Fibroblast of skin of left quadriceps (primary cell): ENCODE measurements around the gene KIF2C.
"Not testable (repeated sequence)": the region's sequence is repeated elsewhere in the genome, so short reads cannot be mapped to it uniquely, and the experiment has no call there.

Source experiments
- DNase-seq, 2 experiments: peaks; one replicate each; pipeline ENCODE4 v3.0.0-alpha.2; 2013; ENCODE audit warnings: low read depth in 2 of 2

The KIF2C gene

DNA sequence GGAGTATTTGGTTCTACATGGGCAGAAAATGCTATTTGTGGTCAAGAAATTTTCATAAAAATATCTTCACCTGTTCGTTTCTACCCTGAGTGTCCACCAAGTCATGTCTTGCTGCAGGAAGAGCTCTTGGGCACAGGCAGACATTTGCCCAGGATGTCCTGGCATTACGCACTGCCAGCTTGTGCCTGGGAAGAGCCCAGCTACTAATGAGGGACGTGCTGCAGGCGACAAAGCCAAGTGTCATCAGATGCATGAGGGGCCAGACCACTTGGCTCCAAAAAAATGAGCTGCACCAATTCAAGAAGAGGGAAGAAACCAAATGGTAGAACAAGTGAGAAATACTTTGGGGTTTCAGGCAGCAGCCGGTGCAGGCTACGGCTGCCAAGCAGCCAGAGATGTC, 21.5 kb upstream of the KIF2C start:
- DNase-seq: no peak

DNA sequence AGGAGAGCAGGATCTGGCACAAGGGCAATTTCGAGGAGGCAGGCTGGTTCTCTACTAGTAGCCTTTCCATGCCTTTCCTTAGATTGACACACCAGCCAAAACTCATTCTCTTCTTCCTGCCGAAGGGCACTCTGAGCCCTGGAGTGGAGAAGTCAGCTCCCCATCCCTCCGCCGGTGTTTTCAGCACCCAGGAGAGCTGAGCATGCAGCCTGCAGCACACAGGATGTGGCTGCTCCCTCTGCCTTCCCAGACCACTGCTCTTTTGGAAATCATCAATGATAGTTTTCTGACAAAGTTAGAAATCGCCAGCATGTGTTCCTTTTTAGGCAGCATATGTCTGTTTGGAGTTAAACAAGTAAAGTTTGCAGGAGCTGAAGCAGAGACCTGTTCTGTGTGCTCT, 20.3 kb upstream of the KIF2C start:
- no peak for DNase-seq

DNA sequence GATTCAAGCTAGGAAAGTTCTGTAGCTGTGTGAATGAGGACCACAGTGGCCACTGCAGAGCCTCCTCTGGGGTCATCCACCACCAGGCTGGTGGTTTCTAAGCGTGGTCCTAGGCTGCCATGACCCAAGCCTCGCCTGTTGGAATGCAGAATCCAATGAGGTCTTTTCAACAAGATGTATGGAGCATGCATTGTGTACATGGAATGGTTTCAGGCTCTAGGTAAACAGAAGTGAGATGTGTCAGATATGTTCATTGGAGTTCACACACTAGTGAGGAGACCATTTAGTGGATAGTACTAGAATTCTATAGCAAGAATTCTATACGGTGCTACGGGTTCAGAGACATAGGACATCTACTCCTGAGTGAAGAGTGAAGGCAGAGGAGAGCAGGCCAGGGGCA, 19.4 kb upstream of the KIF2C start:
- DNase-seq: no peak

DNA sequence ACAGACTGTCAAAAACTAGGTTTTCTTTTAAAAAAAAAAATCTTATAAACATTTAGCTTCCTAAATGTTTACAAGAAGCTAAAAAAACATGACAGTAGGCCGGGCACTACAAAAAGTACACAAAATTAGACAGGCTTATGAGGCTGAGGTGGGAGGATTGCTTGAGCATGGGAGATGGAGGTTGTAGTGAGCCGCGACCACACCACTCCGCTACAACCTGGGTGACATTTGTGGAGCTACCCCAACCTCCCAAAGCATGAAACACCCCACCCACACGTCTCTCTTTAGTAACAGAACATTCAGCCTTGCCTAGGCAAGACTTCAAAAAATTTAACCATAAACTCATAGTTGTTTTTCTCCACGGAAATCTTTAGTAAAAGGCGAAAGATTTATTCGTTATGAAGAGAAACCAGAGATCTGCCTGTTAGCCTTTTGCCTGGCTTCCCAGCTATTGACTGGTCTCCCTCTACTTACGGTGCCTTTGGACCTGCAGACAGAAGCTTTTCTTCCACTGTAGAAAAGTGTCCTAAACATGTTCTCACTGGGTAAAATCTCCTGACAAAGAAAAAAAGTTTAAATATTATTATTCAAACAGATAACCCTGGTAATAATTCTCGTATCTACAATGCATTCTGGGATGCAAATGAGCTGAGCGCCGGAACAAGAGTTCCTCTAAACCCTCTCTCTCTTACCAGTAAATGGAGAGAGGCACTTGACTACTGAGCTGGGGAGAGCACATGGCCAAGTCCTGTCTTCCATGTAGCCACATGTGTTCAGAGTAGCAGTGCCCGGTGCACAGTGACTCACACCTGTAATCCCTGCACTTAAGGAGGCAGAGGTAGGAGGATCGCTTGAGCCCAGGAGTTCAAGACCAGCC, 17.9 kb upstream of the KIF2C start:
- DNase-seq: peak; percentile 81

DNA sequence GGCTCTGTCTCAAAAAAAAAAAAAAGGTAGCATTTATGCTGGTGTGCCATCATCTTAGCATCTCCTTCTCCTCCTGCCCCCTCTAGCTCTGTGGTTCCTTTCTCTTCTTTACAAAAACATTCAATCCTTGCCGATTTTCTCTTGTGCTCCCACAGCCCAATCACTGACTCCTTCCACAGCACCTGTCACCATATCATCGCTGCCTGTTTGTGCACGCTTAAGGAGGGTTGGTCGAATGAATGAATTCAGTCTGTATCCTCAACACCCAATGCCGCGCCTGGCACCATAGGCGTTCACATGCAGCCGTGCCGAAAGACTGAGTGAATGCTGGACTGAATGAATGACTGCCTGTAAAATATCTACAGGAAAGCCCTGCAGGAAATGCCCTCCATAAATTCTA, 16.6 kb upstream of the KIF2C start:
- DNase-seq: no peak

DNA sequence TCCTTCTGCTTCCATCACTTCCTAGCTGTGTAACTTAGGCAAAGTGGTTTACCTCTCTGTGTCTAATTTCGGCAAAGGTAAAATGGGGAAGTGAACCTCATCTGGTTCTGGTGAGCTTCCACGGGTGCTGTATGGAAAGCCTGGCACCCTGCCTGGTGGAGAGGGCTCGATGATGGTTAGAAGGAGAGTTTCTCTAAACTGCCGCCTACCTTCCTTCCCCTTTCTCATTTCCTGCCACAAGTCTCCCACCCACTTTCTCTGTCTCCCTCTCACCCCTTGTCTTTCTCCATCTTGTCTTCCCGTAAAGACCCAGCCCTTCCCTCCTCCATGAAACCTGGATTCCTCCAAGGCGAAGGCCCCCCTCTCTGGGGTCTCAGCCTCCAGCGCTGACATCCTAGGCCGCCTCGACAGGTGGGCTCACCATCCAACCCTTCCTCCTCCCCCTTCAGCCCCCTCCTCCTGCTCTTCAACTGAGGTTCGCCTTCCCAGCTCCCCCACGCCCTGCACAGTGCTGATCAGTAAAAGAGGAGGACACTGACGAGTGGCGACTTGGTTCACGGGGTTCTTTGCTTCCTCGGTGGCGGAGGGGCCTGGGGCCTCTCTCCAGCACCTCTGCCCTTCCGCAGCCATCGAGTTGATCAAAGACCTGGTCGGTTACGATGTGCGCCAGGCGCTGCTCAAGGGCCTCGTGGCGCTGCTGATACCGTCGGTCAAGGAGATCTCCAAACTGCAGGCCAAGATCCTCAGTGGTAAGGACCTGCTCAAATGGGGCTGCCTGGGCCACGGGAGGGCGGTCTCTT, 15.9 kb upstream of the KIF2C start:
- no peak for DNase-seq

DNA sequence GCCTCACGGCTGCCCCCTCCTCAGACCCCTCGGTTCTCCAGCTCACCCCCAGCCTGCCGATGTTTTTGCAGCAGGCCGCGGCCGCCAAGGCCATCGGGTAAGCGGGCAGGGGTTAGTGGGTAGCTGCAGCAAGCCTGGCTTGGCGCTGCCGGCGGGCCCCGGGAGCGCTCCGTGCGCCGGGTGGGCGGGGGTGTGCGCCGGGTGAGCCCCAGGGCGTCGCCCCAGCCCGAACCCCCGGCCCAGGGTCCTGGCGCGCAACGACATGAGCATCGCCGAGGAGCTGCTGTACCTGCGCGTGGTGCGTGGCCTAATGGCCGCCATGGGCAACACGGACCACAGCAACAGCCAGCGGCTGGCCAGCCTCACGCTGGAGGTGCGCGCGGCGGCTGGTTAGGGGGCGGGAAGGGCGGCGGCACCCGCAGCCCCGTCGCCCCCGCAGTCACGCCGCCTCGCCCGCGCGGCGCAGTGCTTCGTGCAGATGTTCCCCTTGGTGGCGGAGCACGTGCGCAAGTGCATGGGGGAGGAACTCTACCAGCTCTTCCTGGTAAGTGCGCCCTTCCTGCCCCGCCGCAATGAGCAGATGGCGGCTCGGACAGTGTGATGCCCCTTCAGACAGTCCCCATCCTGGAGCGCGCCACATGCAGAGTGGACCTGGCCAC, 15.2 kb upstream of the KIF2C start:
- no peak for DNase-seq

DNA sequence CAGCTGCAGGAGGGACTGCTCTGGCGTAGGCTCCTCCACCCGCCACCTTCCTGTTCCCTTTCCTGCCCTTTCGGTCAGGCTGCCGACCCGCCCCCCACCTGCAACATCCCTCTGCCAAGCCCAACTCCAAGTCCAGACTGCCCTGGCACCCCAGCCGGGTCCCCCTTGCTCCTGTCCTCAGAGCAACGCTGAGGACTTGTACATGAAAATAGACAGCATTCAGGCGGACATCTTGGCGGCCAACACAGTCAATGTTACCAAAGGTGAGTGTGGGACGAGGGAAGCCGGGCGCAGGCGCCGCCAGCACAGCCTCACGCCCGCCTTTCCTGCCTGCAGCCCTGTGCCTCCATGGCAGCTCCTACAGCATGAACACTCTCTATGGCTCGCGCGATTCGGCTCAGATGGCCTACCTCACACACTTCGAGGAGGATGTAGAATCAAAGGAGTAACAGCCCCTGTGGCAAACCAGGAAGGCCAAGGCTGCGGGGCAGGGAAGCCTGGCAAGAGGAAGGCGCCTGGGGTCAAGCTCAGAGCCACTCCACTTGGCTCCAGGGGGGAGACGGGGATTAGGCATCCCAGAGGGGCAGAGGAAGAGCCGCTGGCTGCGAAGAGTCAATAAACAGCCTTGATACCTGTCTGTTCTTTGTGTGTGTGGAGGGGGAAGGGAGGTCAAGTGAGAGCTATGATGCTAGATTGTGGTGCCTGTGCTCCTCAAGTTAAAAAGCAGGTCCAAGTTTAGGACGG, 14.5 kb upstream of the KIF2C start:
- no peak for DNase-seq

DNA sequence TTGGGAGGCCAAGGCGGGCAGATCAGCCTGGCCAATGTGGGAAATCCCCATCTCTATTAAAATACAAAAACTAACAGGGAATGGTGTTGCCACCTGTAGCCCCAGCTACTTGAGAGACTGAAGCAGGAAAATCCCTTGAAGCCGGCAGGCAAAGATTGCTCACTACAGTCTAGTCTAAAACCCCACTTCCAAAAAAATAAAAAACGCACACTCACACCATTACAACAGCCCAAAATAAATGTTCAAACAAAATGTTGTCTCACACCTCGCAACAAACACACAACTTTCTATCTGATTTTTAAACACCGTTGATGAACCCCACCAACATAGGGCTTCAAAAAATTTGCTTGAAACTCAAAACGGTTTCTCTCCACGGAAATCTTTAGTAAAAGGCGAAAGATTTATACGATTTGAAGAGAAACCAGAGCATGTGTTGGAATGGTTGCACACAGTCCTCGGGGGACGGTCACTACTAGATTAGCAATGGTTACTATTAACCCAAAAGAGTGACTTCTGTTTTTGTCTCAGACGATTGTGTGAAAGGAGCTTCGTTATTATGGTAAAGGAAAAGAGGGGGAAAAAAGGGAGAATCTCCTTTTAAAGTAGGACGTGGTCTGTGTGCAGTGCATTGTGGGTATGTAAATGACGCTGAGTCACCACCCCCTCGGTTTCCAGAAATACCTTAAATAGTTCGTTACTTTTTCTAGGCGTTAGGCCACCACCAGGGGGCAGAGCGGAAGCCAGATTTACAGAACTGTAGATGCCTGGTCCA, 8.7 kb upstream of the KIF2C start, which contains the start of gene RNU5D-1:
TSS of gene RNU5D-1 (minus strand) at position 430 of the 772 bp plus-strand sequence.
- DNase-seq: peak; percentile 95 to 97

DNA sequence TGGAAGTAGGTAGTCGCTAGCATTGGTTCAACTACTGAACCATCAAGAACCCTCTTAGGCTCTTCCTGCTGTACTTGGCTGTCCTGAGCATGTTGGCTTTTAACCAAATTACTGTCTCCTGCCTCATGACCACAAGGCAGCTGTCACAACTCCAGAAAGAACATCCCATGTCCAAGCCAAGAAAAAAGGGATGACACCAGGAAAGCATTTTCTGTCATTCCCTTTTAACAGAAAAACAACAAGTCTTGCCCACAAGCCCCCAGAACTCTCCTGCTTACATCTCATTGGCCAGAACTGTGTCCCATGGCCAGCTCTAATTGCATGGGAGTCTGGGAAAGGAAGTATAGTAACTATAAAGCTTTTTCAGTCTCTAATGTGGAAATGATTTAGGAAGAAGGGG, 6.3 kb upstream of the KIF2C start:
- DNase-seq: no peak

DNA sequence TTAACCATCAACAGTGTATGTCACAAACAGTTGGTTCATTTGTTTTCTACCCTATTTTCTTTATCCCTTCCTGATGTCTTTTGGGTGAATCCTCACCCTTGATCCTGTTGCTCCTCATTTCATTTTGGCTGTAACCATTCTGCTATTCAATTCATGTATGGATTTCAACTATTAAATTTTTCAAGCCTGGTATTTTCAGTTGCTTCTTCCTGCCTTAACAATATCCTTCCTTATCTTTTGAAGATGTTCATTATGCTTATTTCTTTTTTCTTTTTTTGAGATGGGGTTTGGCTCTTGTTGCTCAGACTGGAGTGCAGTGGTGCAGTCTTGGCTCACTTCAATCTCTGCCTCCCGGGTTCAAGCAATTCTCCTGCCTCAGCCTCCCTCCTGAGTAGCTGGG, 5.9 kb upstream of the KIF2C start:
- no peak for DNase-seq

DNA sequence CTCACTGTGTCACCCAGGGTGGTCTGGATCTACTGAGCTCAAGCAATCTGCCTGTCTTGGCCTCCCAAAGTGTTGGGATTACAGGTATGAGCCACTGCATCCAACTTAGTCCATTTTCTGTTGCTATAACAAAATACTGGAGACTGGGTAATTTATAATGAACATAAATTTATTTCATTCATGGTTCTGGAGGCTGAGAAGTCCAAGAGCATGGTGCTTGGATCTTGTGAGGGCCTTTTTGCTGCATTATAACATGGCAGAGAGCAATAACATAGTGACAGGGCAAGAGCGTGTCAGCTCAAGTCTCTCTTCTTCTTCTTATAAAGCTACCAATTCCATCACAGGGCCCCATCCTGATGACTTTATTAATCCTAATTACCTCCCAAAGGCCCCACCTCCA, 3.6 kb upstream of the KIF2C start:
- DNase-seq: no peak

DNA sequence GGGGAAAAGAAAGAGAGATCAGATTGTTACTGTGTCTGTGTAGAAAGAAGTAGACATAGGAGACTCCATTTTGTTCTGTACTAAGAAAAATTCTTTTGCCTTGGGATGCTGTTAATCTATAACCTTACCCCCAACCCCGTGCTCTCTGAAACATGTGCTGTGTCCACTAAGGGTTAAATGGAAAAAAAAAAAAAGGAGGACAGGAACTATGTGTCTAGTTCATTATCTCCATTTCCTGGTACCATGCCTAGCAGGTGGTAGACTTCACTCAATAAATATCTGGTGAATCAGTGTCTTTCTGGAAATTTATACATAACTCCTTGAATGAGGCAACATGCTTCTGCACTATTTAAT, 707 bp upstream of the KIF2C start:
- DNase-seq: not testable (repeated sequence)

DNA sequence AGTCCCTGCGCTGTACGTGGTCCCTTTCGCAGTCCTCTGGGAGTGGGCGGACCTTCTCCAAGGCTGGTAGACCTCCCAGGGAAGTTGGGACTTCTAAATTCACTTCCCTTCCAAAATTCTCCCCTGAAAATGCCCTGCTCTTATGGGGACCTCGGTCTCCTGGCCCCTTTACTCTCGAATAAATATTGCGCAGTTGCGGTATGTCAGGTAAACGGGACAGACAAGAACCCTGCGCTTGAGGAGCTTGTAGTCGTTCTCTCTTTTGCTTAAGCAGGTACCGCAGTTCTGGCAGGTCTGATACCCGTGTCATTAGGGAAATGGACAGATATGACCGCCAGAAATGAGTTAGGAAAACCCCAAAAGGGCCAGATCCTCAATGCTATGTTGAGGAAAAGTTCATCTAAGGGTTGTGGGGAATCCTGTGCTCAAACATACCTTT, 561 bp downstream of the KIF2C start:
- no peak for DNase-seq

DNA sequence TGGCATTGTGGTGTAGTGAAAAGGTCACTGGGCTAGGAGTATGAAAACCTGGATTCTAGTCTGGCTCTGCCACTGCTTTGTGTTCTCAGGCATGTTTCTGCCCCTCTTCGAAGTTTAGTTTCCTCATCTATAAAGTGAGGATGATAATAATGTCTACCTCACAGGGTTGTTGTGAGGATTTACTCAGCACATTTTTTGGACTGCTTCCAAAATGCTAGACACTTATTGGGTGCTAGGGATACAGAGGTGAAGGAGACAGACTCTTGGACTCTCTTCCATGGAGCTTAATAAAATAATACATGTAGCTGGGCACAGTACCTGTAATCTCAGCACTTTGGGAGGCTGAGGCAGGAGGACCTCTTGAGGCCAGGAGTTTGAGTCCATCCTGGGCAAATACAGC, 3.6 kb downstream of the KIF2C start:
- no peak for DNase-seq

DNA sequence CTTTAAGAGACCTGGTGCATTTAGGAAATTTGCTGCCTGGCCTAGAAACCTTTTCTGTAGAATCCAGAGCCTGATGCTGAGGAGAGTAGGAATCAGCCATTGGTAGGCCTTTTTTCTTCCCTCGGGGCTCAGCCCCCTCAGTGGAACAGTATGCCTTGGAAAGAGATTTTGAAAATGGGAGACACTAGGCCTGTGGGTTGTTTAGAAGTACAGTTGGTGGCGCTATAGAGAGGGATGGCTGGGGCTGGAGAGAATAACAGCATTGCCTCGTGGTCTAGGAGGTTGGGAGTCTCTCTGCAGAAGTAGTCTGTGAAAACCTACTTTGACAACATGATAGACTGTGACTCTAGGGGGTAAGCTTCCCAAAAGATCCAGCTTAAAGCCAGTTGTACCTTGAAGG, 8.2 kb downstream of the KIF2C start:
- DNase-seq: no peak

DNA sequence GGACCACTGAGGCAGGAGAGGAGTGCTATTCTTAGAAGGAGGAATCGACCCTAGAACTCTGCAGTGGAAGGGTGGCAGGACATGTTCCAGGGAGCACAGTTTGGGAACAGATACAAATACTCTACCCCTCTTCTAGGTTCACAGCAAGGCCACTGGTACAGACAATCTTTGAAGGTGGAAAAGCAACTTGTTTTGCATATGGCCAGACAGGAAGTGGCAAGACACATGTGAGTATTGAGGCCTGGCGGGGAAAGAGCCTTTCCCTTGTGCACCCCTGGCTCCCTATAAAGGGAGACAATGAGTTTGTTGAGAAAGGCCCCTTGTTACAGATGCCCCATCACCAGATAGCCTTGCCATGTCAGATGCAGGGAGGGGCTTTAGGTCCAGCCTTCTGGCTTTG, 17.8 kb downstream of the KIF2C start:
- no peak for DNase-seq

DNA sequence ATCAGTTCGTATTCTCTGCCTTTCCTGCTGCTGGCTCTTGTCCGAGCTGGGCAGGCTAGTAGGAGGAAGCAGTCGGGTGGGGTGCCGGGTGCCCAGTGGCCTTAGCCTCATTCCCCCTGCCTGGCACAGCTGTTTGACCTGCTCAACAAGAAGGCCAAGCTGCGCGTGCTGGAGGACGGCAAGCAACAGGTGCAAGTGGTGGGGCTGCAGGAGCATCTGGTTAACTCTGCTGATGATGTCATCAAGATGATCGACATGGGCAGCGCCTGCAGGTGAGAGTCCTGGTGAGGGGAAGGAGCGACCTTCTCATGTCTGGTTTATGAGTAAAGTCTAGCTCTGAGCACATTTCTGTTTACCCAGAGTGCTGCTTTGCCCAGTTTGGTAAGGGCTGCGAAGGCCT, 19.4 kb downstream of the KIF2C start:
- no peak for DNase-seq

DNA sequence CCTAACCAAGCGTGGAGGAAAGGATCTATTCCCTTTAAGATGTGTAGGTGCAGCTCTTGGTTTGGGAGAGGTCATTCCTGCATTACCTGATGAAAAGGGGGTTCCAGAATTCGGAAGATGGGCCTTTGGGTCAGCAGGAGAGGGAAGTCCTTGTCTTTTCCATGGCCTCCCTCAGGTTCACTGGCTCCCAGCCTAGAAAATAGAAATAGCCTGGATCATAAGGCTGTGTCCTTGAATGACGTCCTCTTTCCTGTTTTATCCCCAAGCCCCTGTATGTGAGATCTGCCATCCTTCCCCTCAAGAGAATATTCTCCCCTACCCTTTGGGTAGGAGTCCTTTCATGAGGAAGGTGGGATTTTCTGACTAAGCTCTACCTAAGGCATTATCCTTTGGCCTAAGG, 21.2 kb downstream of the KIF2C start:
- DNase-seq: no peak

DNA sequence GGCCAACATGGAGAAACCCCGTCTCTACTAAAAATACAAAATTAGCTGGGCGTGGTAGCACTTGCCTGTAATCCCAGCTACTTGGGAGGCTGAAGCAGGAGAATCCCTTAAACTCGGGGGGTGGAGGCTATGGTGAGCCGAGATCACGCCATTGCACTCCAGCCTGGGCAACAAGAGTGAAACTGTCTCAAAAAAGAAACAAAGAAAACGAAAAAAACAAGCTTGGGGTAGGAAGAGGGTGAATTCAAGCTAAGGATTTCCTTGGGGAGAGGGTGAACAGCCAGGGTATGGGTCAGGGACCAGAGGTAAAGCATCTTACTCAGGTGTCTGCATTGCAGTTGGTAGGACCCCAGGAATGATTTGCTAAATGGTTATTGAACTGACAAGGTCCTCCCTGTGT, 26.8 kb downstream of the KIF2C start:
- DNase-seq: not testable (repeated sequence)
